NCI-H1105 treated with DMSO at 0.1 percent for 48 hours (cell line): ENCODE measurements around the gene ATP6V0A4.
A peak's percentile ranks its signal among the peaks of the same experiment; 100 is the strongest.
"Not testable (repeated sequence)": the region's sequence is repeated elsewhere in the genome, so short reads cannot be mapped to it uniquely, and the experiment has no call there.

Experiments
- DNase-seq: peaks from one replicate; lab custom pipeline; 2025; lab: John Stamatoyannopoulos, UW

The ATP6V0A4 gene

DNA sequence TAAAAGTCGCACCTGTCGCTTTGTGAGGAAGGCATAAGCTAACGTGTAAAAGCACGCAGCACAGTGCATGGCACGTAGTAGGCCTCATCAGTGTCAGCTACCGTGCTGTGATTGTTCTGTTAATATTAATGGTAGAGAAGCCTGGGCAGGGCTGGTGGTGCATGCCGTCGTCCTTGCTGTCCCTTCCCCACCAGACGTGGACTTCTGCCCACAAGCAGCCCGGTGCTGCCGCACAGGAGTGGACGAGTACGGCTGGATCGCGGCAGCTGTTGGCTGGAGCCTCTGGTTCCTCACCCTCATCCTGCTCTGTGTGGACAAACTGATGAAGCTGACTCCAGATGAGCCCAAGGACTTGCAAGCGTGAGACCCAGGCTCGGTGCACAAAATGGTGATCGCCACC lies 4.7 kb upstream of the ATP6V0A4 start:
- DNase-seq, result no peak

- DNase-seq, result no peak
Measured at GRCh38 chr7:138801256-138801655, 3.3 kb upstream of the ATP6V0A4 start.

DNA sequence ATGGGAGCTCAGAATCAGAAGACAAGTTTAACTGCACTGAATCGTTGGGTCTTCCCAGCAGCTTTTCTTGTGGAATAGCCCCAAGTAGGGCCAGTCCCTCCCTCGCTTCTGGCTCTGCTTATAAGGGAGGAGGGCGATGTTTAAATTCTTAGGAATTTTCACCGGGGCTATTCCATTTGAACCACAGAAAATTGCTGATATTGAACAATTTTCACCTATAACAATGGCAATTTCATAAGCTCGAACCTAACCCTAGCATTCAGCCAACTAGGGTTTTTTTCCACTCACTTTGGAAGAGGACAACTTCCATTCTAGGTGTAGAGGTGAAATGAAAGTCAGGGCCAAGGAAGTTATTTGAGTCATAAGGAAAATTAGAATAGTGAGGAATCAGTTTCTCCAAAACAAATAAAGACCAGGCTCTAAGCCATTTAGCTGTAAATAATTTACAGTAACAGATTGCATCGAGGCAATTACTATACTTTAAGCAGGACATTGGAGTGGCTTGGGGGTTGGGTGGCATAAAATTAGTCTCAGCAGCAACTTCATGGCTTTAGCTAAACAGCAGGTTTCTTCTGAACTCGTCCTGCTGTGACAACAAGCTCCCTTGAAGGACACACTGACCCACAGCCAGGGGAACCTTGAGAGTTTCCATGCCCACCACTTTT lies 1.5 kb upstream of the ATP6V0A4 start:
- DNase-seq, result no peak

- DNase-seq, result no peak
Measured at GRCh38 chr7:138798836-138799235, 840 bp upstream of the ATP6V0A4 start.

- not testable (repeated sequence) for DNase-seq
Measured at GRCh38 chr7:138797046-138797445, 950 bp downstream of the ATP6V0A4 start.

DNA sequence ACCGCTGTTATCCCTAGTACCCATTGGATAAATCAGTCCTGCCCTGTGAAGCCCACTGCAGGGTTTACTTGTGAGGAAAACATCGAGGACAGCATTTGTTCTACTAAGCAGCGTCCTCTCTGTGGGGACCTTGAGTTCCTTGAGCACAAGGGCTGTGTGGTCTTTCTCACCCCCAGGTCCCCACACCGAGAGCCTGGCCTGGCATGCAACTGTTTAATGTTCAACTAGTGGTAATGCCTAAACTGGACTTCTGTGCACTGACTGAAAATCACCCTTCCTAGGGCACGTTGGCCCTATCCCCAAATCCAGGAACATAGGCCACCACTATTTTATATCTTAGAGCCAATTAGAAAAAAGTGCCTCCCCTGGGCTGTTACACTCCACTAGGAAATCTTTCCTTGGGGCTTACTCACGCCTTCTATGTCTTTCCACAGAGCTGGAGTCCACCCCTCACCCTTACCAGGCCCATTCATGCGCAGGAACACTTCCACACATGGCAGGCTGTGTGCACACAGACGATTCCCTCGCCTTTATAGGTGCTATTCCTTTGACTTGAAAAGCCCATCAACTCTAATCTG lies 1.9 kb downstream of the ATP6V0A4 start:
- no peak for DNase-seq

GRCh38 chr7:138785587-138786437 lies 12.2 kb downstream of the ATP6V0A4 start:
- no peak for DNase-seq

GRCh38 chr7:138784692-138785091 lies 13.3 kb downstream of the ATP6V0A4 start:
- DNase-seq, result no peak

- no peak for DNase-seq
Measured at GRCh38 chr7:138781004-138781403, 17.0 kb downstream of the ATP6V0A4 start.

- DNase-seq, result no peak
Measured at GRCh38 chr7:138776166-138776833, 21.7 kb downstream of the ATP6V0A4 start.

DNA sequence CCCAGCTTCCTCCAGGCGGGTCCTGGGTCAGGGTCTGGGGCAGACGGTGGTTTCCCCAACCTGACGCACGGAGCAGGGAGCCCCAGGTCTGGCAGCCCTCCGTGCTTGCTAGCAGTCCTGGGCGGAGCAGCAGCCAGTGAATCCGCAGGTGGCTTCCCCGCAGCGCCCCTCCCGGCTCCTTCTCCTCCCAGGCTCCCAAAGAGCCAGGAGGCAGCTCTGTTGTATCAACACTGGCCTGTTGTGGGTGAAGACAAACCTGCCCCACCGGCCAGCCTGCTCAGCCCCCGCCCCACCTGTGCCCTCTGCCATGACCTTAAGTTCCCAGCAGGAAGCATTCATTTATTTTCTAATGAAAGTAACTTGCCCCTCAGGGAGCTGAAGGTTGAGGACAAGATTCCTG lies 24.2 kb downstream of the ATP6V0A4 start:
- DNase-seq, result no peak

- DNase-seq, result no peak
Measured at GRCh38 chr7:138773176-138773575, 24.8 kb downstream of the ATP6V0A4 start.

DNA sequence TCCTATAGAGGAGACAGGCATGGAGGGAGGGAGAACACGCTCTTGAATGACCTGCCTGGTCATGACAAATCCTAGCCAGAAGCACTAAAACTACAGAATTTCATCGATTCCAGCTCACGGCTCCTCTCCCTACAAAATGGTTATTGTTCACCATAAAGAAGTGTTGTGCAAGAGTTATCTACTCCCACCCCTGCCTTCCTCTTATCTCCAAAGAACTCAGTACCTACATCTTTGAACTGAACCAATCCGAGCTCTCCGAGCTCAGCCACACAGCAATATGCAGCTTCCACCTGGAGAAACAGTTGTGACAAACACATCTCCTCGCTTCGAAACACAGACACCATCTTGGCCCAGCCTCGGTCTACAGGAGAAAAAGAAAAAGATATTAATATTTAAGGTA lies 27.1 kb downstream of the ATP6V0A4 start:
- no peak for DNase-seq

GRCh38 chr7:138768241-138768640 lies 29.8 kb downstream of the ATP6V0A4 start:
- DNase-seq, result no peak

GRCh38 chr7:138756591-138757242 lies 41.3 kb downstream of the ATP6V0A4 start:
- DNase-seq, result no peak

- DNase-seq, result no peak
Measured at GRCh38 chr7:138755842-138756590, 42.0 kb downstream of the ATP6V0A4 start.

DNA sequence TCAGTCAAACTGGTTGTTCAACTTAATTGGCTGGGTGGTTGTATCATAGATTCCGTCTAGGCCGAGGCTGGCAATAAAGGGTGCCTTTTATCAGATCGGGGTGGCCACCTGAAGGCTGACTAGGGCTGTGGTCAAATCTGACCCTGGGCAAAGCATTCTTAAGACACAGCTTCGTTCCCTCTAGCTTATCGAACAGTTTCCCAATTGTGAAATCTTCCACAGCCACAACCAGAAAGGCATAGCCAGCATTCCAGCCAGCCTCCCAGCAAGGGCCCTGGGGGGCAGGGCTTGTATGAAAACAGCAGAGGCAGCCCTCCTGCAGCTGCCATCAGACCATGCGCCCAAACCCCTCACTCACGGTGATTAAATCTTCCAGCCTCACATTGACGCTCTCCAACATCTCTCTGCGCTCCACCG lies 42.7 kb downstream of the ATP6V0A4 start:
- DNase-seq, result no peak

DNA sequence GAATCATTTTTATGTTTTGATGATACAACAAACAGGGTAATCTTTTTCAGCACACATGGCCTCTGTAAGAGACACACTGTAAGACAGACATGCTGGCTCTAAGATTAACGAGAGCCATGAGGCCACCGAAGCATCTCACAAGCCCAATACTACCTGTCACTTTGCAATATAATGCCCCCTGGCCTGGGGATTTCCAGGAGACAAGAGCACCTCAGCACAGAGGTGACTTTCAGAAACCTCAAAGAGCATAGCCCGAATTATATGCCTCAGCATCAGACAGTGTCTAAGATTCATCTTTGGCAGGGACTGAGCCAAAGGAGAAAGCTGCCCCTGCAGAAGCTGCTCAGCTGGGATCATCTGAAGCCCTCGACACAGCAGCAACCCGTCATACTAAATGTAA lies 44.4 kb downstream of the ATP6V0A4 start:
- DNase-seq, result no peak

GRCh38 chr7:138753150-138753518 lies 44.9 kb downstream of the ATP6V0A4 start:
- DNase-seq, result no peak

GRCh38 chr7:138752518-138753149 lies 45.4 kb downstream of the ATP6V0A4 start:
- DNase-seq, result peak; percentile 86
